ENCODE measurements around the gene PLEK2.
"Not testable (repeated sequence)": the region's sequence is repeated elsewhere in the genome, so short reads cannot be mapped to it uniquely, and the experiment has no call there.

DNA sequence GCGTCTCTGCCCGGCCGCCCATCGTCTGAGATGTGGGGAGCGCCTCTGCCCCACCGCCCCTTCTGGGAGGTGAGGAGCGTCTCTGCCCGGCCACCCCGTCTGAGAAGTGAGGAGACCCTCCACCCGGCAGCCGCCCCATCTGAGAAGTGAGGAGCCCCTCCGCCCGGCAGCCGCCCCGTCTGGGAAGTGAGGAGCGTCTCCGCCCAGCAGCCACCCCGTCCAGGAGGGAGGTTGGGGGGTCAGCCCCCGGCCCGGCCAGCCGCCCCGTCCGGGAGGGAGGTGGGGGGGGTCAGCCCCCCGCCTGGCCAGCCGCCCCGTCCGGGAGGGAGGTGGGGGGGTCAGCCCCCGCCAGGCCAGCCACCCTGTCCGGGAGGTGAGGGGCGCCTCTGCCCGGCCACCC is 70.7 kb downstream of the PLEK2 start:
- TF ChIP-seq, protein P1, sequence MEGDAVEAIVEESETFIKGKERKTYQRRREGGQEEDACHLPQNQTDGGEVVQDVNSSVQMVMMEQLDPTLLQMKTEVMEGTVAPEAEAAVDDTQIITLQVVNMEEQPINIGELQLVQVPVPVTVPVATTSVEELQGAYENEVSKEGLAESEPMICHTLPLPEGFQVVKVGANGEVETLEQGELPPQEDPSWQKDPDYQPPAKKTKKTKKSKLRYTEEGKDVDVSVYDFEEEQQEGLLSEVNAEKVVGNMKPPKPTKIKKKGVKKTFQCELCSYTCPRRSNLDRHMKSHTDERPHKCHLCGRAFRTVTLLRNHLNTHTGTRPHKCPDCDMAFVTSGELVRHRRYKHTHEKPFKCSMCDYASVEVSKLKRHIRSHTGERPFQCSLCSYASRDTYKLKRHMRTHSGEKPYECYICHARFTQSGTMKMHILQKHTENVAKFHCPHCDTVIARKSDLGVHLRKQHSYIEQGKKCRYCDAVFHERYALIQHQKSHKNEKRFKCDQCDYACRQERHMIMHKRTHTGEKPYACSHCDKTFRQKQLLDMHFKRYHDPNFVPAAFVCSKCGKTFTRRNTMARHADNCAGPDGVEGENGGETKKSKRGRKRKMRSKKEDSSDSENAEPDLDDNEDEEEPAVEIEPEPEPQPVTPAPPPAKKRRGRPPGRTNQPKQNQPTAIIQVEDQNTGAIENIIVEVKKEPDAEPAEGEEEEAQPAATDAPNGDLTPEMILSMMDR (conservative IDR thresholded peaks at IDR 0.05): not testable (repeated sequence)
- not testable (repeated sequence) for TF ChIP-seq EZH2 (IDR thresholded peaks at IDR 0.05; ENCODE audit: low read depth)
